DOHH2 (cell line): Measurements from ENCODE around the gene MAP6D1.

Source experiments
- H3F3A ChIP-seq: fragments of 200-600 bp; sonication (generic), shearing (Covaris generic); 2 replicates; pipeline ENCODE4 v1.6.0; 2016; ENCODE audit warnings: antibody characterized with exemption, mild to moderate bottlenecking; ENCODE audit not compliant: control insufficient read depth, insufficient read depth
- H3K27ac ChIP-seq: fragments of 200-600 bp; sonication (generic); 2 replicates; pipeline ENCODE4 v1.5.1; 2014; ENCODE audit warnings: low read depth, mild to moderate bottlenecking, low read length, moderate library complexity
- H3K27me3 ChIP-seq: fragments of 200-600 bp; sonication (generic); 2 replicates; pipeline ENCODE4 v1.6.1; 2014; ENCODE audit warnings: mild to moderate bottlenecking, low read length, mixed read lengths; ENCODE audit not compliant: control insufficient read depth
- H3K36me3 ChIP-seq: fragments of 200-600 bp; sonication (generic); 2 replicates; pipeline ENCODE4 v1.6.1; 2014; ENCODE audit warnings: mild to moderate bottlenecking, low read length, moderate library complexity, mixed read lengths; ENCODE audit not compliant: control insufficient read depth
- H3K4me1 ChIP-seq: fragments of 200-600 bp; sonication (generic); 2 replicates; pipeline ENCODE4 v1.6.1; 2014; ENCODE audit warnings: mild to moderate bottlenecking, low read length, mixed read lengths; ENCODE audit not compliant: control insufficient read depth
- H3K4me2 ChIP-seq: fragments of 200-600 bp; sonication (generic); 2 replicates; pipeline ENCODE4 v1.6.0; 2014; ENCODE audit warnings: mild to moderate bottlenecking, low read length, moderate library complexity
- H3K4me3 ChIP-seq: fragments of 200-600 bp; sonication (generic); 2 replicates; pipeline ENCODE4 v1.5.1; 2014; ENCODE audit warnings: mild to moderate bottlenecking, low read length, mixed read lengths
- H3K79me2 ChIP-seq: fragments of 200-600 bp; sonication (generic); 2 replicates; pipeline ENCODE4 v1.6.1; 2014; ENCODE audit warnings: mild to moderate bottlenecking, low read length, mixed read lengths; ENCODE audit not compliant: control insufficient read depth
- H3K9me2 ChIP-seq: fragments of 200-600 bp; sonication (generic); replicated peaks from 2 replicates; pipeline ENCODE4 v1.6.1; 2014; ENCODE audit warnings: mild to moderate bottlenecking, low read length, mixed read lengths; ENCODE audit not compliant: control insufficient read depth
- H3K9me3 ChIP-seq: fragments of 200-600 bp; sonication (generic); 2 replicates; pipeline ENCODE4 v1.6.1; 2014; ENCODE audit warnings: antibody characterized with exemption, low read length, mixed read lengths; ENCODE audit not compliant: control insufficient read depth, insufficient read depth
- H4K20me1 ChIP-seq: fragments of 200-600 bp; sonication (generic); 2 replicates; pipeline ENCODE4 v1.6.0; 2014; ENCODE audit warnings: low read depth, mild to moderate bottlenecking, antibody characterized with exemption, low read length, moderate library complexity; ENCODE audit not compliant: control insufficient read depth, insufficient read depth
- CTCF ChIP-seq: fragments of 200-600 bp; sonication (generic); IDR thresholded peaks from one replicate; pipeline ENCODE4 v1.5.1; 2014; ENCODE audit warnings: antibody characterized with exemption, mild to moderate bottlenecking, low read depth, low read length; ENCODE audit not compliant: poor library complexity, severe bottlenecking
- EZH2phosphoT487 ChIP-seq: fragments of 200-600 bp; sonication (generic); IDR thresholded peaks from 2 replicates; pipeline ENCODE4 v1.6.1; 2017; ENCODE audit warnings: borderline replicate concordance, mild to moderate bottlenecking, antibody characterized with exemption, low read length, moderate library complexity, mixed read lengths

MAP6D1 gene

DNA sequence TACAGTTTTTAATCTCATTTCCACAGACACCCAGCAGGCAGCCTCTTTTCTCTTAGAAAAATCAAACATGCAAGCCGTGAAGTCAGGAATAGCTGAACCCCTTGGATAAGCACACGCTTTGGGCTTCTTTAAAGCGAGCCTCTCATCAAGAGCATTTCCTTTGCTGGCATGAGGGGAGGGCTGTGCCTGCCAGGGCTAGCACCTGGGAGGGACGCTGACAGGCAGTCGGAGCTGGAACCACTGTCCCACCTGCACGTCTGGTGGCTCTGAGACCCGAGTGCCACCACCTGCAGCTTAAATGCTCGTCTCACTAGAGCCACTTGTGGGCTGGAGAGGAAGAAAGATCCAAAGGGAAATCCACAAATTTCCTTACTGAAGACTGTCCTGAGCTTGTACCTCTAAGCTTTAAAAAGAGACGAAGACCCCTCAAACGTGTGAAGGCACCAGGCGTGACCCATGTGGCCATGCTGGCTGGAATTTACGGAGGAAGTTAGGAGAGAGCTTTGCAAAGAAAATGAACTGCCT, 9.4 kb downstream of the MAP6D1 start:
- Histone ChIP-seq H3K9me3 (no peaks in the 10 kb centered on the region), H3K4me1 (no peaks in the 10 kb centered on the region), H3K79me2 (no peaks in the 10 kb centered on the region), H3K27me3 (no peaks in the 10 kb centered on the region), H3K4me3 (no peak overlapping the region), H3K9me2 (no peaks in the 10 kb centered on the region), H3K36me3 (peaks cover 15% of the 10 kb centered on the region), H3F3A (peaks cover 7% of the 10 kb centered on the region; the same call in 1 of the 2 replicates), H3K4me2 (no peak overlapping the region), H4K20me1 (0 out of 2 replicates have a peak, but pooled peaks cover 6% of the 10 kb centered on the region), H3K27ac (no peak overlapping the region)
- no peak for TF ChIP-seq EZH2phosphoT487
- no peak for TF ChIP-seq CTCF

DNA sequence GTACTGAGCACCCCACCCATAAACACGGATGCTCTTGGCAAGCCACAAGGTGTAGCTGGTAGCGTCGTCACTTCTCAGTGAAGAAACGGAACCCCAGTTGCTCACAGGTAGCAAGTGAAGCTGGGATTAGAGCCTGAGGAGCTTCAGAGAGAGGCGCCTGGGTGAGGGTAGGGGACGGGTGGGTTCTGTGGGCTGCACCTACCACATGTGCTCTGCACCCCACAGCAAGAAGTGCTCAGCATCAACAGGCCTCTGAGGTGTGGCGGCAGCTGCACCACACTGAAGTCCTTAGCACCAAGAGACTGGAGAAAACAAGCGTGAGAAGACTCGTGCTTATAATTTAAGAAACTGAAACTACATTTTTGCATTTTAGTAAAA, 9.8 kb downstream of the MAP6D1 start:
- TF ChIP-seq EZH2phosphoT487 (no peak), CTCF (no peak)
- H3K9me2 ChIP-seq: no peaks in the 10 kb centered on the region
- peaks cover 7% of the 10 kb centered on the region; the same call in 1 of the 2 replicates for H3F3A ChIP-seq
- H4K20me1 ChIP-seq: 0 out of 2 replicates have a peak, but pooled peaks cover 6% of the 10 kb centered on the region
- H3K4me1 ChIP-seq: no peaks in the 10 kb centered on the region
- H3K79me2 ChIP-seq: no peaks in the 10 kb centered on the region
- H3K27me3 ChIP-seq: no peaks in the 10 kb centered on the region
- no peaks in the 10 kb centered on the region for H3K9me3 ChIP-seq
- H3K27ac ChIP-seq: no peak overlapping the region
- no peak overlapping the region for H3K4me3 ChIP-seq
- no peak overlapping the region for H3K4me2 ChIP-seq
- H3K36me3 ChIP-seq: peaks cover 20% of the 10 kb centered on the region

GRCh38 chr3:183814240-183814639, 11.1 kb downstream of the MAP6D1 start:
- H3K27ac ChIP-seq: no peak overlapping the region
- 0 out of 2 replicates have a peak, but pooled peaks cover 6% of the 10 kb centered on the region for H4K20me1 ChIP-seq
- H3F3A ChIP-seq: peaks cover 7% of the 10 kb centered on the region; the same call in 1 of the 2 replicates
- no peaks in the 10 kb centered on the region for H3K9me3 ChIP-seq
- no peaks in the 10 kb centered on the region for H3K79me2 ChIP-seq
- no peak for TF ChIP-seq EZH2phosphoT487
- no peak for TF ChIP-seq CTCF
- H3K9me2 ChIP-seq: no peaks in the 10 kb centered on the region
- H3K27me3 ChIP-seq: no peaks in the 10 kb centered on the region
- no peak overlapping the region for H3K4me3 ChIP-seq
- H3K4me2 ChIP-seq: no peak overlapping the region
- H3K36me3 ChIP-seq: peaks cover 33% of the 10 kb centered on the region
- no peaks in the 10 kb centered on the region for H3K4me1 ChIP-seq
